Sigmoid colon (tissue), 4 donors: ENCODE results near the gene ADAMTS3.

Experiments used
- EP300 ChIP-seq, 4 donors: sonication (generic); formaldehyde crosslinking; IDR thresholded peaks; one replicate each; pipeline ENCODE4 v1.6.1; 2017; ENCODE audit warnings: antibody characterized with exemption in 4 of 4
- TF ChIP-seq, protein P1 (sequence below), 4 experiments: fragments of 450-650 bp in 3 of 4; fragments of 200-600 bp in 1 of 4; IDR thresholded peaks; one replicate each; pipeline ENCODE4 v1.5.1; 2016 to 2019; ENCODE audit warnings: antibody characterized with exemption in 4 of 4, mild to moderate bottlenecking in 3 of 4, moderate library complexity in 2 of 4

DNA sequence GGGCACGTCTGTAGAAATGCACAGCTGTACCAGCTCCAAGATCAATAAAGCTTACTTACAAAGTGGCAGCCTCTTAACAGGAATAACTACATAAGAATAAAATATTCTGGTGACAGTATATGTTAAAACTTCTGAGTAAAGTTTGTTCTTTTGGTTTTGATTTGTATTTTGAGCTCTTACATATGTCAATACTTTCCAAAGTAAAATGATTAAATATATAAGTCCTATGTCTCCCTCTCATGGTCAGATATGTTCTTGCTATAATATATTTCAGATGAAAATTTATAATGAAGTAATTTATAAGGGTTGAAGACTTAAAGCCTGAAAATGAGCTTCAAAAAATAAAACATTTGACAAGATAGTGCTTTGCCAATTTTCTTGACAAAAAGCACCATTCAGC, 282.8 kb downstream of the ADAMTS3 start:
- no peak for TF ChIP-seq EP300 (IDR thresholded peaks at IDR 0.05)
- TF ChIP-seq, protein P1, sequence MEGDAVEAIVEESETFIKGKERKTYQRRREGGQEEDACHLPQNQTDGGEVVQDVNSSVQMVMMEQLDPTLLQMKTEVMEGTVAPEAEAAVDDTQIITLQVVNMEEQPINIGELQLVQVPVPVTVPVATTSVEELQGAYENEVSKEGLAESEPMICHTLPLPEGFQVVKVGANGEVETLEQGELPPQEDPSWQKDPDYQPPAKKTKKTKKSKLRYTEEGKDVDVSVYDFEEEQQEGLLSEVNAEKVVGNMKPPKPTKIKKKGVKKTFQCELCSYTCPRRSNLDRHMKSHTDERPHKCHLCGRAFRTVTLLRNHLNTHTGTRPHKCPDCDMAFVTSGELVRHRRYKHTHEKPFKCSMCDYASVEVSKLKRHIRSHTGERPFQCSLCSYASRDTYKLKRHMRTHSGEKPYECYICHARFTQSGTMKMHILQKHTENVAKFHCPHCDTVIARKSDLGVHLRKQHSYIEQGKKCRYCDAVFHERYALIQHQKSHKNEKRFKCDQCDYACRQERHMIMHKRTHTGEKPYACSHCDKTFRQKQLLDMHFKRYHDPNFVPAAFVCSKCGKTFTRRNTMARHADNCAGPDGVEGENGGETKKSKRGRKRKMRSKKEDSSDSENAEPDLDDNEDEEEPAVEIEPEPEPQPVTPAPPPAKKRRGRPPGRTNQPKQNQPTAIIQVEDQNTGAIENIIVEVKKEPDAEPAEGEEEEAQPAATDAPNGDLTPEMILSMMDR (IDR thresholded peaks at IDR 0.05): no peak
